Suprapubic skin (tissue), 4 donors: ENCODE results near the gene SUCLG1.

Experiments used
- CTCF ChIP-seq, 2 donors: fragments of 200-600 bp in 1 of 2; fragments of 450-650 bp in 1 of 2; sonication (generic) in 1 of 2; IDR thresholded peaks; one replicate each; pipeline ENCODE4 v1.5.1; 2016 to 2019; ENCODE audit warnings: antibody characterized with exemption in 2 of 2, mild to moderate bottlenecking in 1 of 2, moderate library complexity in 1 of 2
- EP300 ChIP-seq: sonication (generic); formaldehyde crosslinking; IDR thresholded peaks from one replicate; pipeline ENCODE4 v1.6.1; 2017; ENCODE audit warnings: antibody characterized with exemption
- POLR2A ChIP-seq, 2 donors: fragments of 450-650 bp; IDR thresholded peaks; one replicate each; pipeline ENCODE4 v1.6.1; 2017; ENCODE audit warnings: antibody characterized with exemption in 2 of 2, mild to moderate bottlenecking in 2 of 2, moderate library complexity in 2 of 2
- POLR2AphosphoS5 ChIP-seq, 3 donors: sonication (generic); formaldehyde crosslinking; IDR thresholded peaks; one replicate each; pipeline ENCODE4 v1.6.1; 2017; ENCODE audit warnings: antibody characterized with exemption in 3 of 3

- TF ChIP-seq CTCF (IDR thresholded peaks at IDR 0.05) (no peak), POLR2AphosphoS5 (IDR thresholded peaks at IDR 0.05) (no peak), EP300 (no peak), POLR2A (IDR thresholded peaks at IDR 0.05) (no peak)
These were observed 39.2 kb upstream of the SUCLG1 start for GRCh38 chr2:84498150-84498799.
